AG20443 (cell line): ENCODE measurements around the gene ETFB.

ENCODE experiments used
- DNase-seq: peaks from one replicate; pipeline ENCODE4 v3.0.0; 2012; ENCODE audit warnings: low spot score, mixed read lengths

ETFB gene

DNA sequence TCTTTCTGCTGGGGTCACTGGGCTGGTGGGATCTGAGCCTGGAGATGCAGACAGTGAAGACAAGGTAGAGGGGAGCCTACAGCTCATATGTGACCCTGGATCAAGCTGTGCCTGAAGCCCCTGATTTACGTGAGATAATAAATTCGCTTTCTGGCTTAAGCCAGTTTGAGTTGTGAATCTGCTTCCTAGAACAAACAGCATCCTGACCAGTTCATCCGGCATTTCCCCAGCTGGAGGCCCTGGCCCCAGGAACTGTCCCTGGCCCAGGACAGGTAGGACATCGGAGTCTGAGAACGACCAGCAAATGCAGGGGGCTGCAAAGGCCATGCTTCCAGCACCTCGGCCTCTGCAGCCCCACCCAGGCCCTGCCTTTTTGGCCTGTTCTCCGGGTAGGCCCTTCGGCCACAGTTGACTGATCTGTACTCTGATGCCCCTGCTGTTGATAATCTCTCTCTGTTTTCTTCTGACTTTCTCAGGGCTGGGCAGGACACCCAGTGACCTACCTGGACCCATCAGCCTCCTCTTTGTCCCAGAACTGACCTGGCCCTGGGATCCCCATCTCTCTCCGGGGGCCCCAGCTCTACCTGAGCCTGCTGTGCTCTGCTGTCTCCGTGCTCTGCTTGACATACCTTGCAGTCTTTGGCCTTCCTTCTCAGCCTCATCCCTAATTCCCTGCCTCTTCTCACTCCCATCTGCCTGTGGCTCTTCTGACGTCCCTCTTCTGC, 14.8 kb downstream of the ETFB start:
- DNase-seq = no peak

DNA sequence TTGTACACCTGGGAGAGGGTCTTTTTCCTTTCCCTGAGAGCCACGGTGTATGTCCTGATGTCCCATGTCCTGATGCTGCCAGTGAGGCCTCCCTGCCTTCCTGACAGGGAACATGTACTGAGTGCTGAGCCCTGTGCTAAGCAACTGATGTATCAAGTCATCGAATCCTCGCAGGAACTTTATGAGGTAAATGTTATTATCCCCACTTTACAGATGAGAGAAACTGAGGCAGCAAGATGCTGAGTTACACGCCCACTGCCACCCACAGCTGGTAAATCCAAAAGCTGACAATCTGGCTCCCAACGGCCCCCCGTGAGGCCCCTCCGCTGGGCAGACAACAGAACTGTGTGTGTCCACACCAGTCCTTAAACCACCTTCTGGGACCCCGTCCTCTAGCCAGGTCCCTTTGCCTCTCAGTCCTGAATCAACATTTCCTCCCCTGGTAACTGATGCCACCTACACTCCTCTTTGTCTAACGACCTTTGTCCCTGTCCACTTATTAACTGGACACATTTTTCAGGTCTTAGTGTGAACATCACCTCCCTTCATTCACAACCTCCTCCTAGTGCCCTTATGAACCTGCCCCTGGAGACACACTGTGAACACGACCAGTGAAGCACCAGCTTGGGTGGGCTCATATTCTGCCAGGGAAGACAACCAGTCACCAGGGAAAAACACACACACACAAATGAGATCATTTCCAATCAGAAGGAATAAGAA, 18.8 kb downstream of the ETFB start:
- no peak for DNase-seq

DNA sequence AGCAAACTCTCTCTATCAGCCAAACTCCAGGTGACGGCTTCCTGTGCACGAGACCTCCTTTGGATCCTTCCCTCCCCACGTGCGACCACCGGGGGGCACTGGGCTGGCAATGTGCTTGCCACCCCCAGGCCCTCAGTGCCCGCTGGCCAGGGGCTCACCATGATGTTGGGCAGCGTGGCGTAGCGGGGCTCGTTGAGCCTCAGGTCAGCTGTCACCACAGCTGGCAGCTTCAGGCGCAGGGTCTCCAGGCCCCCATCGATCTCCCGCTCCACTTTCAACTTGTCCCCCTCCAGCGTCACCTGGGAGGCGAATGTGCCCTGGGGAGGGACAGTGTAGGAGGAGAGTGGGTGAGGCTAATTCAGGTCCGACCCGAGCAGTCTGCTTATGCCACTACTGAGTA, 19.4 kb downstream of the ETFB start:
- no peak for DNase-seq

DNA sequence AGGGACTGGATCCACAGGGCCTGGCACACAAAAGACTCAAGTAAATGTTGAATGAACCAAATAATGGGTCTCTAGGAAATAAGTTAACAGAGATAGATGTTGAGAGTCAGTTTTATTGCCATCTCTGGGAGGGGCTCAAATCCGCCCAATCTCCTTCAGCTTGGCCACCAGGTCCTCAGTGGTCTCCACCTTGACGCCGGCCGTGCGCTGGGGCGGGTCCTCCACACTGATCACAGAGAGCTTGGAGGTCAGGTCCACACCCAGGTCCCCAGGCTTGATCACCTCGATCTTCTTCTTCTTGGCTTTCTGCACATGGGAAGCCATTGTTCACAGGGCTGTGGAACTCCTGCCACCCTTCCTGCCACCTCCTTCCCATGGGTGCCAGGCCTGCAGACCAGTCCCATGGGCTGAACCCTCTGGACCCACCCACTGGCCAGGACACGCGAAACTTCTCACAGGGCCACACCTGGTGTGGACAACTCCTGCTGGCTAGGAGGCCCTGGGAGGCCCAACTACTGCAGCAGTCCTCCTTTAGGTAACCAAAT, 21.0 kb downstream of the ETFB start:
- no peak for DNase-seq

DNA sequence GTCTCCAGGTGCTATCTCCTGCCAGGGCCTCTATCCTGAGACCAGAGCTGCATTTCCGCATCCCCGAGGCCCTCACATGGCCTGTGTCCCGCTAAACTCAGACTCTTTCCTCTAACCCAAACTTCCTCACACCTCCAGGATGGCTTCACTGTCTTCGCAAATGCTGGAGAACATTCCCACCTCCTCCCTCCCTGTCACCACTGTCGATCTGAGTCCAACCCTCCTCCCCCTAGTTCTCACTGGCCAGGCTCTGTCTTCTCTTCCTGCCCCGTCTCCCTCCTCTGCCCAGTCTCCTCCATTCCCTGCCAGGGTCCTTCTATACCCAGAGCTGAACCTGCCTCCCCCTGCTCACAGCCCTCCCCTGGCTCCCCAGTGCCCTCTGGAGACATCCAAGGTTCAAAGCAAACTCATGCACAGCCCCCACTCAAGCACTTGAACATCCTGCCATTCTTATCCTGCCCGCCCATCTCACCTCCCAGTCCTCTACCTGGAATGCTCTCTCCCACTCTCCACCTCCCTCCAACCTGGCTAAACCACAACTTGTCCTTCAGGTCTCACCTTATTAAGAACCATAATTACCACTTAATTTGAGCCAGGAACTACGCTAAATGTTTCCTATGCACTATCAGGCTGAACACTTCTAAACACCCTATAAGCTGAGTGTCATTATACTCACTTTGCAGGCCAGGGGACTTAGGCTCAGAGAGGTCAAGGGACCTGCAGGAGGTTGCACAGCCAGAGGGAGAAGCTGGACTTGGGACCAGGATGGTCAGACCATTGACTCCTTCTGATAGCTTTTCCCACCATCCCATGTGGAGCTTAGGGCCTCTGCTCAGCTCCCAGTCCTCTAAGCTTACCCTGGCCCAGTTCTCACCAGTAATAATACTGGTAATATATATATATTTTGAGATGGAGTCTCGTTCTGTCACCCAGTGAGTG, 23.3 kb downstream of the ETFB start:
- no peak for DNase-seq

DNA sequence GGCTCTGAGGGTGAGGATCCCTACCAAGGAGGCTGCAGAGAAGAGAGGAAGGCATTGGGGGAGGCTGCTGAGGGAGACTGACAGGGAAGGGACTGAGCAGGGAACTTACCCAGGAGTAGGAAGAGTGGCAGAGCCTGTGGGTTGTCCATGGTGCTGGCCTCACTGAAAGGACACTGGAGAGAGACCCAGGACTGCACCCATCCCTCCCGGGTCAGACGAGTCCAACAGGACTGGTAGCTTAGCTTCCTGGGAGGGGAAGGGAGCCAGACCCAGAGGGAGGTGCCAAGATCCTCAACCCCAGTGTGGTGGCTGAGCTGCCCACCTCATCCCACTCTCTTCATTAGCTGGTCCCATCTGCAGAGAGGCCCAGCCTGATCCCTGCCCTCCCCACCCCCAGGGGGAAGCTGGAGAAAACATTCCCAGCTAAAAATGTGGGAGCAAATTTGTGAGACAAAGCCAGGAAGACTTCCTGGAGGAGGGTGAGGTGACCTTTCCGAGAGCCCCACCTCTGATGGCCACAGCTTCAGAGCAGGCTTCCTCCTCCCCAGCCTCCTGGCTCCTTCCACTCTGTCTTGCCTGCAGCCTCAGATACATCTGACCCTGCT, 24.1 kb downstream of the ETFB start, which contains the start of gene VSIG10L:
Gene VSIG10L (minus strand): TSS at position 164 of the 605 bp plus-strand sequence. CDS start 15 bp downstream, at position 149.
- no peak for DNase-seq

DNA sequence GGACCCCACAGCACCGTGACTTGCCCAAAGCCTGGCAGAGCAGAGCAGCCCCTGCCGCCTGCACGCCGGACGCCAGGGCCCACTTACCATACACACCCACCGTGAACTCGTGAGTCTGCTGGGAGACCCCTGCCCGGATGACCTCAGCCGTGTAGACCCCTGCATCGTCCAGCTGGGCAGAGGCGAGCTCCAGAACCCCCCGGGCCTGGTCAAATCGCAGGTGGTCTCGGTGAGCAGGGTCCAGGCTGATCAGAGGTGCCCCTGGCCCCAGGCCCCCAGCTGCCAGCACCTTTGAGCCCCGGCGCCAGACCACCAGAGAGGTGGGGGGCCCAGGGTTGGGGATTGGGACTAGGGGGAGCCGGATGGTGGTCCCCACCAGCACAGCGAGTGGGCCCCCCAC, 25.1 kb downstream of the ETFB start:
- DNase-seq = no peak

DNA sequence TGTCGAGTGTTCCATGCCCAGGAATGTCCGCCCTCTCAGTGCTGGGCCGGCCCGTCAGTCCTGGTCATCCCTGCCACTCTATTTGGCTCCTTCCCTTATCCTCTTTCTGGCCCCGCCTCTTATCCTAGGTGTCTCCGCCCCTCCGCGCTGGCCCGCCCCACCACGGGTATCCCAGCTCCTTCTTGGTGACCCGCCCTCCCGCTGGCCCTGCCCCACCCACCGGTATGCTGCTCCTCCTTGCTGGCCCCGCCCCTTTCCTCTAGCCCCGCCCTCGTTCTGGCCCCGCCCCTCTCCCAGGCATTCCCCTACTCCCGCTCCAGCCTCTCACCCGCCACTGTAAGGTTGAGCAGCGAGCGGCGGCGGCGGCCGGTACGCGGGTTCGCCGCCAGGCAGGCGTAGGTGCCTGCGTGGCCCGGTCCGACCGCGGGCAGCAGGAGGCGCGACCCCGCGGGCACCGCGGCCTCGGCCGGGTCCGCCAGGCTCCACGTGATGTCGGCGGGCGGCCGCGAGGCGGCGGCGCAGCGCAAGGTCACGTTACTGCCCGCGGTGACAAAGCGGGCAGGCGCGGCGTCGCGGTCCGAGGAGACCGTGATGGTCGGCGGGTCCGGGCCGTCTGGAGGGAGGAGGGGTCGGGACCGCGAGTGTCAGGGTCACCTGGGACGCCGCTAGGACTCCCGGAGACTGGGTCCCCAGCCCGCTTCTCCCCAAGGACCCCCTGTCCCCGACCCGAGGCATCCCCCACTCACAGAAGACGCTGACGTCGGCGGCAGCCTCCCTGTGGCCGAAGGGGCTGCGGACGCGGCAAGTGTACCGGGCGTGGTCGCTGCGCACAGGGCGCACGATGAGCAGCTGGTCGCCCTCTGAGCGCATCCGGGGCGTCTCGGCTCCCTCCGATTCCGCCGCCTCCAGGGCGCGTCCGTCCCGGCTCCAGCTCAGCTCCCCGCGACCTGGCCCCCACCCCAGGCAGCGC, 26.2 kb downstream of the ETFB start:
- DNase-seq = peak; percentile 99

DNA sequence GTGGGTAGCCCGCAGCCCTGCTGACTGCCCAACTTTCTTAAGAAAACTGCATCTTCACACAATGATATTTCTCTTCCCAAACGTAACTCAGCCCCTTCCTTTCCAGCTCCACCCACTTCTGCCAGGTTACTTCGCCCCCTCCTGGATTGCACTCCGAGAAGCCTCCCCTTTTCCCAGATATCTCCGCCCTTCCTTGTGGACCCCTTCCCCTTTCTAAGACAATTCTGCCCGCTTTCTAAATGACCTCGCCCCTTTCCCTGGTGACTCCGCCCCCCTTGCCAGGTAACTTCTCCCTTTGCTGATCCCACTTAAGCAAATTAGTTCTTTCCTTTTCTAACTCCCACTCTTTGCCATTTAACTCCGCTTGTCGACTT, 26.9 kb downstream of the ETFB start:
- DNase-seq = no peak

DNA sequence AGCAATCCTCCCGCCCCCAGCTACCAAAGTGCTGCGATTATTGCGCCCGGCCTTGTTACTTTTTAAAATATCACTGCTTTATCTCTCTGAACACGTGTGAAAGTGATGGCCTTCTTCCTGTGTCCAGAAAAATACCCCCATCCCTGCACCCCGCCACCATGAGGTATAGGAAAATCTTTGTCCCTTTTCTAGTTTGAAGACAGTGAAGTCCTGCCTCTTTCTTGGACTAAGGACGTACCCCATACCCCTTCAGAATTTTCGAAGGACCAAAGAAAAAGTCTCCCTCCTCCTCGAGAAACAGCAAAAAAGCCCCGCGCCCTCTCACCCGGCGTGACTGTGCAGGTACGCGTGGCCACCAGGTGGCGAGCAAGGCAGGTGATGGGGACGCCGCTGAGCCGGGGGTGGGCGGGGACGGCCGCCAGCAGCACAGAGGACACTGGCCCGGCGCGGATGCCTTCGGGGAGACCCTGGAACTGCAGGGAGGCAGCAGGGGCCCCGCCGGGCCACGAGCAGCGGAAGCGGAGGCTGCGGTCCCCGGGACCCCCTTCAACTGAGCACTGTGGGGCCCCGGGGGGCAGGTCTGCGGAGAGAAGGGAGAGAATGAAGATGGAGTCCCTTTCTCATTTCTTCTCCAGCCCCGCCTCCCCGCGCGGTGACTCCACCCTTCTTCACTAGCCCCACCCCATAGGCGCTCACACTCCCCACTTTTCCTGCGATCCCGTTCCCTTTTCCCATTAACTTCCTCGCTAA, 27.4 kb downstream of the ETFB start:
- peak; percentile 93 for DNase-seq

DNA sequence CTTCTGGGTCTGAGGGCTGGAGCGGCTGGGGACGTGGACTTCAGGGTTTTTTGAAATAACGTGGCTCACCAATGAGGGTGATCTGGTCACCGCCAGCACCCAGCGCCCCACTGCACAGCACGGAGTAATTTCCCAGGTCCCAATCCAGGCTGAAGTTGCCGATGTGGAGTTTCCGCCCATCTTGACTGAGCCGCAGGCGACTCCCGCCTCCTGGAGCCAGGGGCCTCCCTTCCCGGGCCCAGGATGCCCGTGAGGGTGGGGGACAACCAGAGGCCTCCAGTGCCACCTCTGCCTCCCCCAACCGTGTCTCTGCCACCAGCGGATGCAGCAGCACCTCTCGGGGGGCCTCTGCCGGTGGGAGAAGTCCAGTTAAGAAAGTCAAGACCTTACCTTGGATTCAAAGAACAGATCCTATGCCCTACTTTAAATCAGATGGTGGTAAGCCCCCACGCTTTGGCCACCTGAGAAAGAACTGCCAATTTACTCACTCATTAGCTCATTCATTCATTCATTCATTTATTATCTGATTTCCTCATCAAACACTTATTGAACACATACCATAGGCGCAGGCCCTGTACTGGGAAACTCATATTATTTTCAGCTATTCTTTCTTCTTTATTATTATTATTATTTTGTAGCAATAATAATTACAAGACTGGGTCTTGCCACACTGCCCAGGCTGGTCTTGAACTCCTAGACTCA, 28.2 kb downstream of the ETFB start:
- DNase-seq = no peak

DNA sequence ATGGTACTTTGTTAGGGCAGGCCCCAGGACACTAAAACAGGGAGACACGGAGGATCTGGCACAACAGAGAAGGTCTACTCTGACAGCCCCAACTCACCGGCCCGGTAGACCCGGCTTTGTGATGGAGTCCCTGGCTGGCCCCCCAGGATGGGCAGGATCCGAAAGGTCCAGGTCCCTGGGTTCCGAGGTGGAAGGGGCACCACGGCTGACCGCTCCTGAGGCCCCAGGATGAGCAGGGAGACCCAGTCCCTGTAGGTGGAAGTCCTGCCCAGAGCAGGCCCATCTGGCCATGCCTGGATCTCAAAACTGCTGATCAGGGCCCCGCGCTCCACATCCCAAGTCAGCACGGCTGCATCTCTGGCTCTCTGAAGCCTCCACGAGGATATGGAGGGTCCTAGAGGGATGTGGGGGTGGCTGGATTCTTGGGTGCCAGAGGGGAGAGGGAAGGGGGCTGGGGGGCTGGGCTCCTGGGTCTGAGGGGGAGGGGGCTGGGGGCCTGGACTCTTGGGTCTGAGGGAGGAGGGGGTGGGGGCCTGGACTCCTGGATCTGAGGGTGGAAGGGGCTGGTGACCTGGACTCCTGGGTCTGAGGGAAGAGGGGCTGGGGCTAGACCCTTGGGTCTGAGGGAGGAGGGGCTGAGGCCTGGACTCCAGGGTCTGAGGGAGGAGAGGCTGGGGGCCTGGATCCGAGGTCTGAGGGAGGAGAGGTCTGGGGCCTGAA, 28.9 kb downstream of the ETFB start:
- DNase-seq = no peak

DNA sequence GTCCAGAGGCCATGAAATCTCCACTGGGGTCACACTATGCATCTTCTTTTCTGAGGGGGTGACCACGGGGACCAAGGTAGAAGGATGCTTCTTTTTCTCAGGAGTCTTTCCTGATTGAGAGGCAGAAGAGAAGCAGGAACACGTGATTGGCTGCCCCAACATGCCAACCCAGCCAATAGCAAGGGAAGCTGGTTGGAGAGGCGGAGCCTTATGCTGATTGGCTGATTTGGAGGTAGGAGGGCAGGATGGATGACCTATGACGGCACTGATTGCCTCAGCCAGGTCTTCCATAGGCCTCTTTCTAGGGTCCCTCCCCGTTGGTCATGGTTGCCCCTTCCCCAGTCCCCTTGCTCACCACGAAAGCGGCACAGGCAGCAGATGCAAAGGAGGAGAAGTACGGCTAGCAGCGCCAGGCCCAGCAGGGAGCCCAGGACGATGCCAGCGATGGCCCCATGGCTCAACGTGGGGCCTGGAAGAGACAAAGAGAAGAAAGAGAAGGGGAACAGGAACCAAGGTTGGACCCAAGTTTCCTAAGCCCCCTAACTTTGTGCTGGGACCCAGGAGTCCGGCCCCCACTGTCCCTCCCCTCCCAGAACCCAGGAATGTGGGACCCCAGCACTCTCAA, 32.2 kb downstream of the ETFB start:
- DNase-seq = no peak

DNA sequence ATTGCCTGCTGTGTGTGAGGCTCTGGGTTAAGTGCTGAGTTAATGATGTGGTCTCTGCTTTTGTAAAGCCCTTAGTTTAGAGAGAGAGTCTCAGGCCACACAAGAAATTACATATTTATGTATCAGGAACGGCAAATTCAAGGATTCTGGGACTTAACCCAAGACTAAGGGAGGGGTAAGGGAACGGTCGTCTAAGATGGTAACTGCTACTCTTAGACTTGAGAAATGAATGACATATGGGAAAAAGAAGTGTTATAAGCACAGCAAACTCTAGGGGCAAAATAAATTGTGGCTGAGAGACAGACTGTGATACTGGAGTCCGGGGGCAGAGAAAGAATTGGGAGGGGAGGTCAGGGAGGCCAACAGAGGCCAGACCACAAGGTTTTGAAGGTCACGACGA, 34.5 kb downstream of the ETFB start:
- no peak for DNase-seq

DNA sequence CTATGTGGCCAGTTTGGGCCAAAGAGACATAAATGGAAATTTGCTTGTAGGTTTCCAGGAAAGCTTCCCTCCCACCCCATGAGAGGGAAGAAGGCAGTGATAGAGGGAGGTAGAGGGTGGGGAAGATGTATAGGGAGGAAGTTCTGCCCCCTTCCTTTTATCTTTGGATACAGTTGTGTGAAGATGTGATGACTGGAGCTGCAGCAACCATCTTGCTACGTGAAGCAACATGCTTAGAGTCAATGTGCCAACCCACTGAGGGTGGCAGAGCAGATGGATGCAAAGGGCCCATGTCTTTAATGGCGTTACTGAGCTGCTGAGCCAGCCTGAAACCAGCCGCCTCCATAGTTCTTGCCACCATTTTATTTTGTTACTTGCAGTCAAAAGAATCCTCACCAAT, 35.0 kb downstream of the ETFB start:
- no peak for DNase-seq

DNA sequence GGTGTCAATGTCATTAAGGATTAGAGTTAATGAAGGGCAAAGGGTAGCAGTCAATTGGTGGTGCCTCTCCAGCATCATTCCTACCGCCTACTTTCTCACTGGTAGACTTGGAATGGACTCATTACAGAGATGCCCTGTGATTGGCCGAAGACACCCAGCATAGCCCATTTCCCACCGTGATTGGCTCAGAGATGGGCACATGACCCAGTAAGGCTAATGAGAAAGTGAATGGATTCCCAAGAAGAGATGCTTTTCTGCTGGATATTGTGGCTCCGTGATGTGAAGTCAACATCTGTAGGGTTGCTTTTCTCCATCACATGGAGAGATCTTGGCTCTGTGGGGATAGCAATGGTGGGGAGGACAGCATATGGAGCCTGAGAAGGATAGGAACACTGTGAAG, 35.8 kb downstream of the ETFB start:
- DNase-seq = no peak

DNA sequence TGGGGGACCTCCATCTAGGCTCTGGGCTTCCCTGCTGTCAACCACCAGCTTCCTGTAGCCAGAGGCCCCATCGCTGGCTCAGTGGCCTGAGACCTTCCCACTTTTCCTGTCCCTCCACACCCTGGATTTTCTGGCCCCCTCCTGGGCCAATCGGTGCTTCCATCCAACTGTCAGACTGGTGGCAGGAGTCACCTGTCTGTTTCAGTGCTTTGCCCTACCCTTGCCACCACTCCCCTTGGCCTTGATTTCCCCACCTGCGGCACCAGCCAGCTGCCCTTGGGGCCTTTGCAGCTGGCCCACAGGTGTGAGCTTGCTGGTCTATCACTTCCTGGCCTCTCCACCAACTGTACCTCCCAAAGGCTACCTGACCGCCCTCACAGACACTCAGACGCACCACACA, 36.8 kb downstream of the ETFB start:
- DNase-seq = no peak
